ENCODE results near the gene ASPRV1.

The ASPRV1 gene

GRCh38 chr2:69937968-69938367 lies 23.5 kb downstream of the ASPRV1 start:
- DNase-seq = no peak

- DNase-seq = no peak
These were observed 24.5 kb downstream of the ASPRV1 start for GRCh38 chr2:69936906-69937305.

GRCh38 chr2:69935011-69935410 lies 26.4 kb downstream of the ASPRV1 start:
- no peak for DNase-seq

- DNase-seq = no peak
These were observed 26.9 kb downstream of the ASPRV1 start for GRCh38 chr2:69934614-69934908.

GRCh38 chr2:69933839-69934613 lies 27.4 kb downstream of the ASPRV1 start:
- DNase-seq = peak in 2 of 5 experiments; percentile 13 to 30

- DNase-seq = no peak
These were observed 28.1 kb downstream of the ASPRV1 start for GRCh38 chr2:69933254-69933828.

GRCh38 chr2:69932596-69932922 lies 28.9 kb downstream of the ASPRV1 start:
- DNase-seq = no peak

- DNase-seq = no peak
These were observed 29.4 kb downstream of the ASPRV1 start for GRCh38 chr2:69931832-69932595.

GRCh38 chr2:69926849-69927515 lies 34.4 kb downstream of the ASPRV1 start:
- no peak for DNase-seq

GRCh38 chr2:69923116-69923515 lies 38.3 kb downstream of the ASPRV1 start:
- no peak for DNase-seq

GRCh38 chr2:69918401-69918800 lies 43.0 kb downstream of the ASPRV1 start:
- no peak for DNase-seq

- DNase-seq = no peak
These were observed 43.6 kb downstream of the ASPRV1 start for GRCh38 chr2:69917852-69918251.

- no peak for DNase-seq
These were observed 45.3 kb downstream of the ASPRV1 start for GRCh38 chr2:69916106-69916505.

- peak; percentile 11 to 100 (median 97) for DNase-seq
These were observed 46.2 kb downstream of the ASPRV1 start, which contains the start of gene MXD1 for GRCh38 chr2:69914950-69915945. MXD1 (plus strand) TSS chr2:69915109; CDS start chr2:69915331, 222 bp downstream.

- peak; percentile 13 to 100 (median 27) for DNase-seq
These were observed 47.1 kb downstream of the ASPRV1 start for GRCh38 chr2:69914164-69914949.

- peak in 2 of 5 experiments; percentile 30 to 74 for DNase-seq
These were observed 49.4 kb downstream of the ASPRV1 start for GRCh38 chr2:69911985-69912563.

Data from T-helper 2 cell (primary cell).